Measurements from ENCODE around the gene RFXANK.
"Not testable (repeated sequence)": the region's sequence is repeated elsewhere in the genome, so short reads cannot be mapped to it uniquely, and the experiment has no call there.

- TF ChIP-seq CTCF, POLR2A (IDR thresholded peaks at IDR 0.05): not testable (repeated sequence)
Observed at GRCh38 chr19:19221000-19221399, 28.9 kb downstream of the RFXANK start.

All from right lobe of liver (tissue), 4 donors.